ENCODE results near the gene SEMA7A.
"Not testable (repeated sequence)": the region's sequence is repeated elsewhere in the genome, so short reads cannot be mapped to it uniquely, and the experiment has no call there.

The SEMA7A gene

GRCh38 chr15:74398183-74398582 is 35.6 kb downstream of the SEMA7A start:
- no peak for DNase-seq

GRCh38 chr15:74397239-74398068 is 36.3 kb downstream of the SEMA7A start:
- no peak for DNase-seq

GRCh38 chr15:74396445-74397238 is 37.1 kb downstream of the SEMA7A start:
- no peak for DNase-seq

- no peak for DNase-seq
Measured at GRCh38 chr15:74396146-74396438, 37.7 kb downstream of the SEMA7A start.

GRCh38 chr15:74395319-74396145 is 38.2 kb downstream of the SEMA7A start:
- DNase-seq: no peak

GRCh38 chr15:74394090-74394846 is 39.5 kb downstream of the SEMA7A start:
- no peak for DNase-seq

GRCh38 chr15:74393423-74393822 is 40.3 kb downstream of the SEMA7A start:
- DNase-seq: no peak

GRCh38 chr15:74392902-74393301 is 40.9 kb downstream of the SEMA7A start:
- no peak for DNase-seq

GRCh38 chr15:74392451-74392830 is 41.3 kb downstream of the SEMA7A start:
- DNase-seq: no peak

- DNase-seq: no peak
Measured at GRCh38 chr15:74391582-74392450, 41.9 kb downstream of the SEMA7A start.

- DNase-seq: no peak
Measured at GRCh38 chr15:74390647-74391288, 43.0 kb downstream of the SEMA7A start.

- not testable (repeated sequence) for DNase-seq
Measured at GRCh38 chr15:74390049-74390646, 43.6 kb downstream of the SEMA7A start.

GRCh38 chr15:74389241-74390048 is 44.3 kb downstream of the SEMA7A start:
- DNase-seq: no peak

- no peak for DNase-seq
Measured at GRCh38 chr15:74388363-74388951, 45.3 kb downstream of the SEMA7A start.

- DNase-seq: no peak
Measured at GRCh38 chr15:74387621-74388362, 46.0 kb downstream of the SEMA7A start.

- DNase-seq: no peak
Measured at GRCh38 chr15:74387141-74387541, 46.6 kb downstream of the SEMA7A start.

GRCh38 chr15:74386496-74387140 is 47.1 kb downstream of the SEMA7A start:
- no peak for DNase-seq

GRCh38 chr15:74385733-74386132 is 48.0 kb downstream of the SEMA7A start:
- no peak for DNase-seq
